Measurements from ENCODE around the gene CCNJL. TPM values are rescaled to one million over a fixed set of nuclear protein-coding genes. Genes with fewer than 3 reads are reported as not detected.

The CCNJL gene
- total and polyA plus RNA-seq, 2 of the 8 experiments (the other 6 are each of a cell fraction or from before 2014, with no cell fraction given) = 34.6 to 44.7 TPM

GRCh38 chr5:160348080-160348479 lies 35.7 kb upstream of the CCNJL start (continued):
- TF ChIP-seq CHD7 (IDR thresholded peaks at IDR 0.05; ENCODE audit: insufficient replicate concordance, low read length) = no peak
- no peak for TF ChIP-seq NRF1 (IDR thresholded peaks at IDR 0.05; ENCODE audit: low read depth, low read length)
- TF ChIP-seq POLR2A (IDR thresholded peaks at IDR 0.05; ENCODE audit: control extremely low read depth in 1 of 2, low read depth in 2 of 2, low read length in 2 of 2) = no peak
- no peak for TF ChIP-seq SIRT6 (IDR thresholded peaks at IDR 0.05; ENCODE audit: low read length)
- no peak for TF ChIP-seq RFX5 (IDR thresholded peaks at IDR 0.05; ENCODE audit: borderline replicate concordance, low read depth, low read length)
- no peak for TF ChIP-seq EP300 (IDR thresholded peaks at IDR 0.05; ENCODE audit: borderline replicate concordance in 1 of 2, low read depth in 2 of 2, low read length in 2 of 2)
- no peak for TF ChIP-seq JUND (IDR thresholded peaks at IDR 0.05; ENCODE audit: low read length)
- TF ChIP-seq MAX (IDR thresholded peaks at IDR 0.05) = no peak
- TF ChIP-seq ATF3 (IDR thresholded peaks at IDR 0.05; ENCODE audit: insufficient read depth, low read depth, low read length) = no peak
- TF ChIP-seq CBX8 (IDR thresholded peaks at IDR 0.05; ENCODE audit: borderline replicate concordance, low read depth, low read length) = no peak
- TF ChIP-seq TCF12 (IDR thresholded peaks at IDR 0.05; ENCODE audit: low read depth, low read length) = no peak
- no peak for TF ChIP-seq CREB1 (IDR thresholded peaks at IDR 0.05)

Measured in H1 (cell line).